ENCODE data around the gene RBFA. TPM values are rescaled to one million over a fixed set of nuclear protein-coding genes. Genes with fewer than 3 reads are reported as not detected.

RBFA gene
- polyA plus RNA-seq, 3 donors = 4.0 to 14.7 (median 5.7) TPM

- Mint-ChIP-seq H3K4me1 (no peaks in the 10 kb centered on the region), H3K4me3 (no peak overlapping the region), H3K27me3 (ENCODE audit: low read depth in 3 of 3) (peaks cover 0 to 3% (median 2%) of the 10 kb centered on the region in 3 donors), H3K9me3 (peaks cover 2 to 28% (median 11%) of the 10 kb centered on the region in 7 donors), H3K27ac (no peak overlapping the region), H3K36me3 (no peaks in the 10 kb centered on the region)
- Histone ChIP-seq H3K27me3 (ENCODE audit: control insufficient read depth in 2 of 2, insufficient read depth in 2 of 2, low read length in 2 of 2) (no peaks in the 10 kb centered on the region), H3K9ac (ENCODE audit: insufficient read depth, low read length, poor library complexity, severe bottlenecking) (no peak overlapping the region), H3K9me3 (replicated peaks in 1 of 2; ENCODE audit: control insufficient read depth in 1 of 2, insufficient read depth in 1 of 2, low read length in 2 of 2) (peaks cover 18 to 22% of the 10 kb centered on the region in 2 donors), H3K4me2 (replicated peaks; ENCODE audit: extremely low read depth, low read length, poor library complexity, severe bottlenecking) (no peak overlapping the region), H3K36me3 (replicated peaks in 1 of 2; ENCODE audit: control insufficient read depth in 1 of 2, insufficient read depth in 2 of 2, low read length in 2 of 2) (no peaks in the 10 kb centered on the region), H3K27ac (ENCODE audit: low read depth in 1 of 2, low read length in 2 of 2) (no peak overlapping the region), H3K79me2 (ENCODE audit: insufficient read depth, low read length) (no peaks in the 10 kb centered on the region), H2AFZ (ENCODE audit: insufficient read depth, low read depth, low read length, poor library complexity, severe bottlenecking) (no peak overlapping the region), H4K20me1 (ENCODE audit: insufficient read depth, low read length) (no peaks in the 10 kb centered on the region), H3K4me3 (replicated peaks in 1 of 3; ENCODE audit: low read depth in 2 of 3, low read length in 3 of 3) (no peak overlapping the region), H3K4me1 (ENCODE audit: control insufficient read depth in 1 of 2, insufficient read depth in 2 of 2, low read length in 2 of 2) (no peaks in the 10 kb centered on the region)
- TF ChIP-seq CTCF (IDR thresholded peaks at IDR 0.05) = no peak
- WGBS (ENCODE audit: insufficient coverage) = 93% methylated on average over 9 of the region's 9 CpGs
- intact Hi-C loops (cut with micrococcal nuclease) = no loop called here
- DNase-seq = no peak
Observed at GRCh38 chr18:80065705-80066104, 31.5 kb downstream of the RBFA start.

- H4K20me1 ChIP-seq (ENCODE audit: insufficient read depth, low read length) = no peaks in the 10 kb centered on the region
- no peak overlapping the region for H3K9ac ChIP-seq (ENCODE audit: insufficient read depth, low read length, poor library complexity, severe bottlenecking)
- no peaks in the 10 kb centered on the region for H3K27me3 ChIP-seq (ENCODE audit: control insufficient read depth in 2 of 2, insufficient read depth in 2 of 2, low read length in 2 of 2)
- Mint-ChIP-seq H3K4me1 (no peaks in the 10 kb centered on the region), H3K4me3 (no peak overlapping the region), H3K36me3 (no peaks in the 10 kb centered on the region), H3K9me3 (peaks cover 2 to 14% (median 4%) of the 10 kb centered on the region in 7 donors), H3K27me3 (ENCODE audit: low read depth in 3 of 3) (peaks cover 0 to 3% (median 2%) of the 10 kb centered on the region in 3 donors), H3K27ac (no peak overlapping the region)
- H3K4me2 ChIP-seq (replicated peaks; ENCODE audit: extremely low read depth, low read length, poor library complexity, severe bottlenecking) = no peak overlapping the region
- intact Hi-C loops (cut with micrococcal nuclease) = no loop called here
- H3K27ac ChIP-seq (ENCODE audit: low read depth in 1 of 2, low read length in 2 of 2) = no peak overlapping the region
- H3K36me3 ChIP-seq (replicated peaks in 1 of 2; ENCODE audit: control insufficient read depth in 1 of 2, insufficient read depth in 2 of 2, low read length in 2 of 2) = no peaks in the 10 kb centered on the region
- no peak for TF ChIP-seq CTCF (IDR thresholded peaks at IDR 0.05)
- no peaks in the 10 kb centered on the region for H3K79me2 ChIP-seq (ENCODE audit: insufficient read depth, low read length)
- no peak for DNase-seq
- peaks cover 11 to 12% of the 10 kb centered on the region in 2 donors for H3K9me3 ChIP-seq (replicated peaks in 1 of 2; ENCODE audit: control insufficient read depth in 1 of 2, insufficient read depth in 1 of 2, low read length in 2 of 2)
- 91% methylated on average over 7 of the region's 8 CpGs for WGBS (ENCODE audit: insufficient coverage)
- no peaks in the 10 kb centered on the region for H3K4me1 ChIP-seq (ENCODE audit: control insufficient read depth in 1 of 2, insufficient read depth in 2 of 2, low read length in 2 of 2)
- no peak overlapping the region for H2AFZ ChIP-seq (ENCODE audit: insufficient read depth, low read depth, low read length, poor library complexity, severe bottlenecking)
- no peak overlapping the region for H3K4me3 ChIP-seq (replicated peaks in 1 of 3; ENCODE audit: low read depth in 2 of 3, low read length in 3 of 3)
Observed at GRCh38 chr18:80067321-80067720, 33.1 kb downstream of the RBFA start.
